Sigmoid colon (tissue), 4 donors: ENCODE results near the gene TMEM170B.

ENCODE experiments used
- EP300 ChIP-seq, 4 donors: sonication (generic); formaldehyde crosslinking; IDR thresholded peaks; one replicate each; pipeline ENCODE4 v1.6.1; 2017; ENCODE audit warnings: antibody characterized with exemption in 4 of 4
- POLR2A ChIP-seq, 2 donors: fragments of 450-650 bp; IDR thresholded peaks; one replicate each; pipeline ENCODE4 v1.6.1; 2016; ENCODE audit warnings: antibody characterized with exemption in 2 of 2, mild to moderate bottlenecking in 2 of 2, moderate library complexity in 2 of 2
- POLR2AphosphoS5 ChIP-seq, 4 donors: sonication (generic); formaldehyde crosslinking; IDR thresholded peaks; one replicate each; pipeline ENCODE4 v1.6.1; 2017; ENCODE audit warnings: antibody characterized with exemption in 4 of 4
- TF ChIP-seq, protein P1 (sequence below), 4 experiments: fragments of 450-650 bp in 3 of 4; fragments of 200-600 bp in 1 of 4; IDR thresholded peaks; one replicate each; pipeline ENCODE4 v1.5.1; 2016 to 2019; ENCODE audit warnings: antibody characterized with exemption in 4 of 4, mild to moderate bottlenecking in 3 of 4, moderate library complexity in 2 of 4

DNA sequence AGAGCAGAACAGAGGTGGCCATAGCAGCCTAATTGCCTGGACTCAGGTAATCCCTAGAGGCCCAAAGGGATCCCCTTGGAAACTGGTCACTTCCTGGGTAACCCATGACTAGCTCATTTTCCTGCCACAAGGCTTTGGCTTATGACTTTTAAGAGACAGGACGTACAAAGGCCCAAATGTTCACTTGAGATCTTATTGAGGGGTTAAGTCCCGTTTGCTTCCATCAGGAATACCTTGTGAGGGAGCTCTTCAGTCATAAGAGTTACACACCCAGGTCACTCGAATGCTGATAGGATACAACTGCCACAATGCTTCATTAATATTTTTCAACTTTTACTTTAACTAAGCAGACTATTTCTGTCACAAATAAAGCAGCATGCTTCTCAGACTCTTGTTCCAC is 51.7 kb downstream of the TMEM170B start:
- TF ChIP-seq, protein P1, sequence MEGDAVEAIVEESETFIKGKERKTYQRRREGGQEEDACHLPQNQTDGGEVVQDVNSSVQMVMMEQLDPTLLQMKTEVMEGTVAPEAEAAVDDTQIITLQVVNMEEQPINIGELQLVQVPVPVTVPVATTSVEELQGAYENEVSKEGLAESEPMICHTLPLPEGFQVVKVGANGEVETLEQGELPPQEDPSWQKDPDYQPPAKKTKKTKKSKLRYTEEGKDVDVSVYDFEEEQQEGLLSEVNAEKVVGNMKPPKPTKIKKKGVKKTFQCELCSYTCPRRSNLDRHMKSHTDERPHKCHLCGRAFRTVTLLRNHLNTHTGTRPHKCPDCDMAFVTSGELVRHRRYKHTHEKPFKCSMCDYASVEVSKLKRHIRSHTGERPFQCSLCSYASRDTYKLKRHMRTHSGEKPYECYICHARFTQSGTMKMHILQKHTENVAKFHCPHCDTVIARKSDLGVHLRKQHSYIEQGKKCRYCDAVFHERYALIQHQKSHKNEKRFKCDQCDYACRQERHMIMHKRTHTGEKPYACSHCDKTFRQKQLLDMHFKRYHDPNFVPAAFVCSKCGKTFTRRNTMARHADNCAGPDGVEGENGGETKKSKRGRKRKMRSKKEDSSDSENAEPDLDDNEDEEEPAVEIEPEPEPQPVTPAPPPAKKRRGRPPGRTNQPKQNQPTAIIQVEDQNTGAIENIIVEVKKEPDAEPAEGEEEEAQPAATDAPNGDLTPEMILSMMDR (IDR thresholded peaks at IDR 0.05), result no peak
- TF ChIP-seq EP300 (IDR thresholded peaks at IDR 0.05) (no peak), POLR2A (IDR thresholded peaks at IDR 0.05) (no peak), POLR2AphosphoS5 (IDR thresholded peaks at IDR 0.05) (no peak)
